Thoracic aorta (tissue), 2 donors: ENCODE results near the gene GAD2. TPM values are rescaled to one million over a fixed set of nuclear protein-coding genes. Genes with fewer than 3 reads are reported as not detected.

Experiments used
- ATAC-seq: fragments of 150-250 bp; one replicate; pipeline ENCODE4 v1.8.0; 2017; ENCODE audit warnings: low read depth; ENCODE audit not compliant: insufficient number of reproducible peaks, low FRiP score
- DNase-seq: peaks from one replicate; pipeline ENCODE4 v3.0.0-alpha.2; 2020; ENCODE audit warnings: low spot score
- H3K27ac ChIP-seq, 2 donors: fragments of 200-600 bp; sonication (generic); 1 replicate in 1 of 2; 2 replicates in 1 of 2; pipeline ENCODE4 v1.5.1; 2016; ENCODE audit warnings: mild to moderate bottlenecking in 2 of 2, moderate library complexity in 2 of 2
- H3K27me3 ChIP-seq: fragments of 200-600 bp; sonication (generic); replicated peaks from 2 replicates; pipeline ENCODE4 v1.6.0; 2016; ENCODE audit warnings: mild to moderate bottlenecking; ENCODE audit not compliant: insufficient read depth
- H3K36me3 ChIP-seq: fragments of 200-600 bp; sonication (generic); one replicate; pipeline ENCODE4 v1.5.1; 2016
- H3K4me1 ChIP-seq, 2 donors: fragments of 200-600 bp; sonication (generic); 1 replicate in 1 of 2; 2 replicates in 1 of 2; pipeline versions ENCODE4 v1.5.1 to v1.6.0; 2016; ENCODE audit warnings: low read depth in 2 of 2, mild to moderate bottlenecking in 1 of 2; ENCODE audit not compliant: control insufficient read depth in 1 of 2
- H3K4me3 ChIP-seq: fragments of 200-600 bp; sonication (generic); 2 replicates; pipeline ENCODE4 v1.5.1; 2016; ENCODE audit warnings: mild to moderate bottlenecking
- H3K9me3 ChIP-seq: fragments of 200-600 bp; sonication (generic); 2 replicates; pipeline ENCODE4 v1.5.1; 2016
- total RNA-seq, 2 donors: library from RNA; depleted of rRNA; stranded (reverse); fragments of >200 nt; gene quantifications; one replicate each; pipeline versions ENCODE4 v1.1.0 to v1.2.3, GENCODE V29; 2016
- TF ChIP-seq, protein P1 (sequence below): fragments of 200-600 bp; sonication (generic); IDR thresholded peaks from one replicate; pipeline ENCODE4 v1.5.1; 2019; ENCODE audit warnings: antibody characterized with exemption

GAD2 gene
- total RNA-seq, 2 donors from 2014 or later, result not detected

DNA sequence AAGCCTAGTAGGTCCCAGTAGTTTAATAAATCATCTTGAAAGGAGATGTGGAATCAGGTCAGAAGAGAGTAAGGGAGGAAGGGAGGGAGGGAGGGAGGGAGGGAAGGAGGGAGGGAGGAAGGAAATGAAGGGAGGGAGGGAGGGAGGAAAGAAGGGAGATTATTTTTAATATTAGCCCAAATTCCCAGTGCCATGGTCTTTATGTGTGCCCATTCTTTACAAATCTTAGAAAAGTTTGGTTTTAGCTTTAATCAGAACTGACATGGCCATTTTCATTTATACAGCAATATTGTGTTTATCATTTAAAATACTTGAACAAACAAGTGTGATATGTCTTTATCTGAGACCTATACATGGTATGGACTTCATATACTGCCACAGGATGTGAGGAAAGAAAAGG is 86.8 kb downstream of the GAD2 start:
- H3K36me3 ChIP-seq, result no peaks in the 10 kb centered on the region
- ATAC-seq (no peak), DNase-seq (no peak)
- TF ChIP-seq, protein P1, sequence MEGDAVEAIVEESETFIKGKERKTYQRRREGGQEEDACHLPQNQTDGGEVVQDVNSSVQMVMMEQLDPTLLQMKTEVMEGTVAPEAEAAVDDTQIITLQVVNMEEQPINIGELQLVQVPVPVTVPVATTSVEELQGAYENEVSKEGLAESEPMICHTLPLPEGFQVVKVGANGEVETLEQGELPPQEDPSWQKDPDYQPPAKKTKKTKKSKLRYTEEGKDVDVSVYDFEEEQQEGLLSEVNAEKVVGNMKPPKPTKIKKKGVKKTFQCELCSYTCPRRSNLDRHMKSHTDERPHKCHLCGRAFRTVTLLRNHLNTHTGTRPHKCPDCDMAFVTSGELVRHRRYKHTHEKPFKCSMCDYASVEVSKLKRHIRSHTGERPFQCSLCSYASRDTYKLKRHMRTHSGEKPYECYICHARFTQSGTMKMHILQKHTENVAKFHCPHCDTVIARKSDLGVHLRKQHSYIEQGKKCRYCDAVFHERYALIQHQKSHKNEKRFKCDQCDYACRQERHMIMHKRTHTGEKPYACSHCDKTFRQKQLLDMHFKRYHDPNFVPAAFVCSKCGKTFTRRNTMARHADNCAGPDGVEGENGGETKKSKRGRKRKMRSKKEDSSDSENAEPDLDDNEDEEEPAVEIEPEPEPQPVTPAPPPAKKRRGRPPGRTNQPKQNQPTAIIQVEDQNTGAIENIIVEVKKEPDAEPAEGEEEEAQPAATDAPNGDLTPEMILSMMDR, result no peak
- H3K4me1 ChIP-seq, result no peaks in the 10 kb centered on the region
- no peaks in the 10 kb centered on the region for H3K27me3 ChIP-seq
- H3K27ac ChIP-seq, result no peak overlapping the region
- no peaks in the 10 kb centered on the region for H3K9me3 ChIP-seq
- H3K4me3 ChIP-seq, result no peak overlapping the region

GRCh38 chr10:26310361-26310760 is 93.8 kb downstream of the GAD2 start:
- H3K9me3 ChIP-seq, result no peaks in the 10 kb centered on the region
- no peak for ATAC-seq
- H3K27ac ChIP-seq, result no peak overlapping the region
- H3K36me3 ChIP-seq, result no peaks in the 10 kb centered on the region
- no peak for DNase-seq
- TF ChIP-seq, protein P1, result no peak
- H3K27me3 ChIP-seq, result no peaks in the 10 kb centered on the region
- no peak overlapping the region for H3K4me3 ChIP-seq
- H3K4me1 ChIP-seq, result no peaks in the 10 kb centered on the region

GRCh38 chr10:26311383-26311940 is 94.9 kb downstream of the GAD2 start:
- Histone ChIP-seq H3K27me3 (no peaks in the 10 kb centered on the region), H3K4me1 (no peaks in the 10 kb centered on the region), H3K36me3 (no peaks in the 10 kb centered on the region), H3K9me3 (no peaks in the 10 kb centered on the region), H3K4me3 (no peak overlapping the region), H3K27ac (no peak overlapping the region)
- no peak for DNase-seq
- TF ChIP-seq, protein P1, result no peak
- ATAC-seq, result no peak

- H3K4me3 ChIP-seq, result no peak overlapping the region
- no peak for ATAC-seq
- no peaks in the 10 kb centered on the region for H3K27me3 ChIP-seq
- DNase-seq, result no peak
- no peaks in the 10 kb centered on the region for H3K4me1 ChIP-seq
- no peaks in the 10 kb centered on the region for H3K36me3 ChIP-seq
- TF ChIP-seq, protein P1, result no peak
- H3K27ac ChIP-seq, result no peak overlapping the region
- no peaks in the 10 kb centered on the region for H3K9me3 ChIP-seq
Measured at GRCh38 chr10:26314265-26315013, 97.9 kb downstream of the GAD2 start.

DNA sequence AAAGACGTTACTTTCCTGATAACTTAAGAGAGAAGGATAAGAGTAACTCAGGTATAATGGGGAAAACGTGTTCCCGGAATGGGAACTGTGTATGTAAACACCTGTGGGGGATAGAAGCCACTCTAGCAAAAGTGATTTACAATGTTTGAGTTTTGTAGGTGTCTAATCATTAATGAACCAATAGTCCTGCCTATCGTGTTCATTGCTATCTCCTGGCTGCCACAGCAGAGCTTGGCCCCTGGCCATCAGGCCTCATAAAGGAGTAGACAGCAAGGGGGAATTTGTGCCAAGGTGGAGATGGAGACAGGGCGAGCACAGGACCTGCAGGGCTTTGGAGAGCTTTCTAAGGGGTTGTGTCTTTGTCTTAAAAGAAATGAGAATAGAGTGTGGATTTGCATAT is 102.1 kb downstream of the GAD2 start:
- no peak for DNase-seq
- no peak overlapping the region for H3K4me3 ChIP-seq
- H3K27ac ChIP-seq, result no peak overlapping the region
- H3K27me3 ChIP-seq, result no peaks in the 10 kb centered on the region
- H3K36me3 ChIP-seq, result no peaks in the 10 kb centered on the region
- ATAC-seq, result no peak
- TF ChIP-seq, protein P1, result no peak
- no peaks in the 10 kb centered on the region for H3K9me3 ChIP-seq
- no peaks in the 10 kb centered on the region for H3K4me1 ChIP-seq
